Smooth muscle cell (in vitro differentiated cells): ENCODE results near the gene MYO3B. TPM values are rescaled to one million over a fixed set of nuclear protein-coding genes. Genes with fewer than 3 reads are reported as not detected.

Experiments
- DNase-seq: peaks from one replicate; lab custom pipeline; 2025; ENCODE audit not compliant: unreplicated experiment; lab: John Stamatoyannopoulos, UW
- H2AFZ ChIP-seq: fragments of 200-600 bp; sonication (generic); 2 replicates; pipeline ENCODE4 v1.6.0; 2016; ENCODE audit warnings: antibody characterized with exemption, low read depth, mild to moderate bottlenecking
- H3F3A ChIP-seq: fragments of 200-600 bp; sonication (generic); 2 replicates; pipeline ENCODE4 v1.6.0; 2017; ENCODE audit warnings: antibody characterized with exemption, low read depth
- H3K27ac ChIP-seq: fragments of 200-600 bp; sonication (generic); 2 replicates; pipeline ENCODE4 v1.5.1; 2016; ENCODE audit warnings: low read depth, mild to moderate bottlenecking
- H3K27me3 ChIP-seq: fragments of 200-600 bp; sonication (generic); 2 replicates; pipeline ENCODE4 v1.6.1; 2016; ENCODE audit warnings: low read depth, mild to moderate bottlenecking
- H3K36me3 ChIP-seq: fragments of 200-600 bp; sonication (generic); 2 replicates; pipeline ENCODE4 v1.5.1; 2016; ENCODE audit warnings: low read depth
- H3K4me1 ChIP-seq: fragments of 200-600 bp; sonication (generic); 2 replicates; pipeline ENCODE4 v1.5.1; 2016; ENCODE audit warnings: low read depth
- H3K4me2 ChIP-seq: fragments of 200-600 bp; sonication (generic); 2 replicates; pipeline ENCODE4 v1.6.0; 2016; ENCODE audit warnings: mild to moderate bottlenecking
- H3K4me3 ChIP-seq: fragments of 200-600 bp; sonication (generic); 2 replicates; pipeline ENCODE4 v1.5.1; 2016; ENCODE audit warnings: mild to moderate bottlenecking
- H3K79me2 ChIP-seq: fragments of 200-600 bp; sonication (generic); 2 replicates; pipeline ENCODE4 v1.6.0; 2016; ENCODE audit warnings: low read depth, mild to moderate bottlenecking
- H3K9ac ChIP-seq: fragments of 200-600 bp; sonication (generic); 2 replicates; pipeline ENCODE4 v1.6.0; 2016; ENCODE audit warnings: low read depth
- H3K9me3 ChIP-seq: fragments of 200-600 bp; sonication (generic); replicated peaks from 2 replicates; pipeline ENCODE4 v1.5.1; 2016; ENCODE audit warnings: low read depth
- H4K20me1 ChIP-seq: fragments of 200-600 bp; sonication (generic); 2 replicates; pipeline ENCODE4 v1.6.0; 2016; ENCODE audit warnings: low read depth
- WGBS: methylation state at CpG from one replicate; pipeline ENCODE4 v1.1.7; 2016; ENCODE audit warnings: low lambda C conversion rate; 5-methylcytosine and 5-hydroxymethylcytosine counted together
- polyA plus RNA-seq: library from polyadenylated mRNA; unstranded; fragments of >200 nt; fragmentation: Nextera tagmentation; extraction: Ambion mirVana; gene quantifications from 2 replicates; pipeline ENCODE4 v1.2.1, GENCODE V29; 2016
- total RNA-seq: library from RNA; depleted of rRNA; stranded (reverse); fragments of >200 nt; gene quantifications from 2 replicates; pipeline ENCODE4 v1.2.3, GENCODE V29; 2014
- TF ChIP-seq, protein P1 (sequence below): fragments of 200-600 bp; sonication (generic); IDR thresholded peaks from 2 replicates; pipeline ENCODE4 v1.5.1; 2017; ENCODE audit warnings: borderline replicate concordance, mild to moderate bottlenecking, antibody characterized with exemption; ENCODE audit not compliant: insufficient read depth, poor library complexity, severe bottlenecking

MYO3B gene
- total and polyA plus RNA-seq, 2 experiments from 2014 or later = 0.47 to 3.1 TPM

DNA sequence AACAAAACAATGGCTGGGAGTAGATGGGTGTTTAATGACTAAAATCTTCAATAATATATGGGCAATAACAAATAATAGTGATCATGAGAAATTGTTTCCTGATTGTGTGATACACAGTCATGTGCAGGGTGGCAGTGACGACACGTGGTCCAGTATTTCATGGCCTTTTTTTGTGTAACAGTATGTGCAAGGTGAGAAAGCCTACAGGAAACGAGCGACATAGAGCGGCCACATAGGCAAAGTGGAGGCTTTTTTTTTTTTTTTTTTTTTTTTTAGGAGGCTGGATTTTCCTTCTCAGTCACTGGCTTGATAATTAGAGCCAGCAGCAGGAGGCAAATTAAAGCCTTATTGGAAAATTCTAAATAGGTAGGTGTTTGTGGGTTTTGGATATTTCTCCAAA lies 123.7 kb downstream of the MYO3B start:
- no peaks in the 10 kb centered on the region for H3K9me3 ChIP-seq
- no peaks in the 10 kb centered on the region for H3K36me3 ChIP-seq
- DNase-seq = no peak
- no peaks in the 10 kb centered on the region for H4K20me1 ChIP-seq
- no peak overlapping the region for H3K4me3 ChIP-seq
- H3K27me3 ChIP-seq = no peaks in the 10 kb centered on the region
- H3F3A ChIP-seq = no peaks in the 10 kb centered on the region
- no peak overlapping the region for H3K4me2 ChIP-seq
- no peaks in the 10 kb centered on the region for H3K79me2 ChIP-seq
- no peak overlapping the region for H3K9ac ChIP-seq
- TF ChIP-seq, protein P1, sequence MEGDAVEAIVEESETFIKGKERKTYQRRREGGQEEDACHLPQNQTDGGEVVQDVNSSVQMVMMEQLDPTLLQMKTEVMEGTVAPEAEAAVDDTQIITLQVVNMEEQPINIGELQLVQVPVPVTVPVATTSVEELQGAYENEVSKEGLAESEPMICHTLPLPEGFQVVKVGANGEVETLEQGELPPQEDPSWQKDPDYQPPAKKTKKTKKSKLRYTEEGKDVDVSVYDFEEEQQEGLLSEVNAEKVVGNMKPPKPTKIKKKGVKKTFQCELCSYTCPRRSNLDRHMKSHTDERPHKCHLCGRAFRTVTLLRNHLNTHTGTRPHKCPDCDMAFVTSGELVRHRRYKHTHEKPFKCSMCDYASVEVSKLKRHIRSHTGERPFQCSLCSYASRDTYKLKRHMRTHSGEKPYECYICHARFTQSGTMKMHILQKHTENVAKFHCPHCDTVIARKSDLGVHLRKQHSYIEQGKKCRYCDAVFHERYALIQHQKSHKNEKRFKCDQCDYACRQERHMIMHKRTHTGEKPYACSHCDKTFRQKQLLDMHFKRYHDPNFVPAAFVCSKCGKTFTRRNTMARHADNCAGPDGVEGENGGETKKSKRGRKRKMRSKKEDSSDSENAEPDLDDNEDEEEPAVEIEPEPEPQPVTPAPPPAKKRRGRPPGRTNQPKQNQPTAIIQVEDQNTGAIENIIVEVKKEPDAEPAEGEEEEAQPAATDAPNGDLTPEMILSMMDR = no peak
- H3K27ac ChIP-seq = no peak overlapping the region
- H3K4me1 ChIP-seq = peaks cover 5% of the 10 kb centered on the region
- WGBS = 93% methylated on average over 5 of the region's 5 CpGs
- peak overlapping the region; percentile 5 for H2AFZ ChIP-seq

GRCh38 chr2:170305711-170306110 lies 127.8 kb downstream of the MYO3B start:
- Histone ChIP-seq H3K27ac (no peak overlapping the region), H2AFZ (no peak overlapping the region), H3K9me3 (no peaks in the 10 kb centered on the region), H3F3A (no peaks in the 10 kb centered on the region), H4K20me1 (no peaks in the 10 kb centered on the region), H3K36me3 (no peaks in the 10 kb centered on the region), H3K9ac (no peak overlapping the region), H3K27me3 (no peaks in the 10 kb centered on the region), H3K4me2 (no peak overlapping the region), H3K4me3 (no peak overlapping the region), H3K79me2 (no peaks in the 10 kb centered on the region), H3K4me1 (peaks cover 5% of the 10 kb centered on the region)
- no peak for DNase-seq
- 94% methylated on average over 2 of the region's 2 CpGs for WGBS
- TF ChIP-seq, protein P1 = no peak

DNA sequence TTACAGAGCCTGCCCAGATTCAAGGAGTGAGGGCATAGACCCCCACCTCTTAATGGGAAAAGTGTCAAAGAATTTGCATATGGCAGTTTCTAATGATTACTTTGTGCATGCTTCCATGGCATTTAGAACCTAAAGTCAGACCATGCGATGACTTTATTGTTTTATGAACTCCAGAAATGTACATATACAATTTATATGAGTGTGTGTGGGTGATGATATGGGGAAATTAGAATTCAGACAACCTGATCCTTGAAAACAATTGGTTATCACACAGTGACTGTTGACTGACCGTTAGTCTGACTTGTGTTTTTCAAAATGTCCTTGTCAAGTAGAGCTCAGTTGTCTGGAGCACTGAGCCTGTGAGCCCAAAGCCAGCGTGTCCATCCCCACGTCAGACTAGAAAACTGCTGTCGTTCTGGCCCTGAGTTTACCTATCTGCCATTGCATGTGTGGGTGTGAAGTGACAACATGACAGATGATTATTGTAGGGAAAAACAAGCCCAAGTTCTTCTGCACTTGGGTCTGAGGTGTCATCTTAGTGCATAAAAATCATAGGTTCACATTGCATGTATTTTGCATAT lies 128.4 kb downstream of the MYO3B start:
- Histone ChIP-seq H3K27ac (no peak overlapping the region), H3K36me3 (no peaks in the 10 kb centered on the region), H3K9ac (no peak overlapping the region), H3K4me1 (peaks cover 5% of the 10 kb centered on the region), H3F3A (no peaks in the 10 kb centered on the region), H3K4me2 (no peak overlapping the region), H3K79me2 (no peaks in the 10 kb centered on the region), H4K20me1 (no peaks in the 10 kb centered on the region), H3K4me3 (no peak overlapping the region), H2AFZ (no peak overlapping the region), H3K9me3 (no peaks in the 10 kb centered on the region), H3K27me3 (no peaks in the 10 kb centered on the region)
- 93% methylated on average over 5 of the region's 5 CpGs for WGBS
- TF ChIP-seq, protein P1 = no peak
- DNase-seq = no peak

GRCh38 chr2:170307052-170307451 lies 129.1 kb downstream of the MYO3B start:
- Histone ChIP-seq H3F3A (no peaks in the 10 kb centered on the region), H3K4me3 (no peak overlapping the region), H3K79me2 (no peaks in the 10 kb centered on the region), H3K27me3 (no peaks in the 10 kb centered on the region), H3K9me3 (no peaks in the 10 kb centered on the region), H3K4me1 (peaks cover 4% of the 10 kb centered on the region), H3K36me3 (no peaks in the 10 kb centered on the region), H3K4me2 (no peak overlapping the region), H4K20me1 (no peaks in the 10 kb centered on the region), H3K9ac (no peak overlapping the region), H3K27ac (no peak overlapping the region), H2AFZ (no peak overlapping the region)
- TF ChIP-seq, protein P1 = no peak
- WGBS = 89% methylated on average over 2 of the region's 2 CpGs
- DNase-seq = no peak
